Activated CD8-positive, alpha-beta T cell treated with anti-CD3 and anti-CD28 coated beads for 36 hours (primary cell): Measurements from ENCODE around the gene LHFPL3. TPM values are rescaled to one million over a fixed set of nuclear protein-coding genes. Genes with fewer than 3 reads are reported as not detected.

ENCODE experiments used
- ATAC-seq: fragments of 200-7000 bp; cut with Tn5 transposase; one replicate; pipeline ENCODE4 v1.10.0; 2021; ENCODE audit warnings: mild to moderate bottlenecking, moderate library complexity
- CTCF ChIA-PET: fragments of 350-600 bp; sonication (Branson Sonifier 250); formaldehyde crosslinking; loops from one replicate; lab custom pipeline; 2021; ENCODE audit warnings: antibody characterized with exemption; lab: Charles Lee
- POLR2A ChIA-PET: fragments of 350-600 bp; sonication (Branson Sonifier 250); formaldehyde crosslinking; loops from one replicate; lab custom pipeline; 2021; ENCODE audit warnings: antibody characterized with exemption; lab: Charles Lee
- DNase-seq: peaks from one replicate; pipeline ENCODE4 v3.0.0-alpha.2; 2020
- H3K27ac Mint-ChIP-seq: one replicate; pipeline ENCODE4 v1.8.0; 2021; ENCODE audit warnings: mild to moderate bottlenecking, mixed read lengths
- H3K27me3 Mint-ChIP-seq: one replicate; pipeline ENCODE4 v1.8.0; 2021; ENCODE audit warnings: mixed read lengths
- H3K36me3 Mint-ChIP-seq: one replicate; pipeline ENCODE4 v1.8.0; 2021; ENCODE audit warnings: low read depth, mixed read lengths
- H3K4me1 Mint-ChIP-seq: one replicate; pipeline ENCODE4 v1.8.0; 2021; ENCODE audit warnings: low read depth, mixed read lengths
- H3K4me3 Mint-ChIP-seq: one replicate; pipeline ENCODE4 v1.8.0; 2021; ENCODE audit warnings: mild to moderate bottlenecking, moderate library complexity, mixed read lengths
- H3K9me3 Mint-ChIP-seq: one replicate; pipeline ENCODE4 v1.8.0; 2021; ENCODE audit warnings: mixed read lengths
- CTCF ChIP-seq: fragments of 200-600 bp; IDR thresholded peaks from one replicate; pipeline ENCODE4 v1.8.0; 2022; ENCODE audit warnings: antibody characterized with exemption, mild to moderate bottlenecking
- intact Hi-C: fragments of 100-400 bp; cut with micrococcal nuclease; formaldehyde crosslinking; loops from one replicate; pipeline ENCODE4 v1.10.0; 2022
- total RNA-seq, 2 experiments: library from RNA; stranded (reverse); gene quantifications; one replicate each; pipeline ENCODE4 v1.2.3, GENCODE V29; 2021

The LHFPL3 gene
- total RNA-seq, 2 experiments from 2014 or later, result not detected

DNA sequence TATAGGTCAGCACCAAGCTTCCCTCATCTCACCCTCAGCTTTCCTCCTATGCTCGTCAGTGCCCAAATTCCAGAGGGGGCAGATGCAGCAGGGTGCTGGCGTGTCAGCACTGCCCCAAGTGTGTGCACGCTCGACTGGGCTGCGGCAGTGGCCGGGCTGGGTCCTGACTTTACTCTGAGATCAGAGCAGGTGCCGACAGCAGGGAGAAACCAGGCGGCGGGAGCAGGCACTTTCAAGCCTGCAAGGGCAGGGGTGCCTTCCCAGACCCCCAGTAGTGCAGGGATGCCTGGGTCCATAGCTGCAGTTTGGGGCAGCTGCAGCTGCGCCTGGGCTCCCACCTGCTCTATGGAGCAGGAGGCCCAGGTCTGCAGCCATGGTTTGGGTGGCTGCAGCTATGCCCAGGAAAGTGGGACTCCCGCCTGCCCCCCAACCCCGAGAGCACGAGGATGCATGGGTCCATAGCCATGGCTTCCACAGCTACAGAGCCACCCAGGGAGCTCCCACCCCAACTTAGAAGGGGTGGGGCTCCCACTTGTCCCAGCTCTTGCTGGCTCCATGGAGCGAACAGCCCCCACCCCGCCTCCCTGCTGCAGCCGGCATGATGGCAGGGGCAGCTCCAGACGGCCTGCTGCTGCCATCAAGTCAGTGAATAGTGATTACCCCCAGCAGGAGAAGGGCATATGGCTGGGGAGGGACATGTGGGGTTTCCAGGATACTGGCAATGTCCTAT lies 486.4 kb downstream of the LHFPL3 start:
- Mint-ChIP-seq H3K9me3 (no peaks in the 10 kb centered on the region), H3K27me3 (peaks cover 9% of the 10 kb centered on the region), H3K36me3 (no peaks in the 10 kb centered on the region), H3K4me1 (no peaks in the 10 kb centered on the region), H3K27ac (no peak overlapping the region), H3K4me3 (no peak overlapping the region)
- CTCF ChIA-PET, result interaction anchor here (1.0 to 1.7 kb wide), 2 partner anchors 106 to 583 kb away, joined by 3 to 4 read pairs; no protein-coding TSS in a partner anchor
- ATAC-seq, result no peak
- intact Hi-C loops, result no loop called here
- POLR2A ChIA-PET, result interaction anchor here (1.0 kb wide), 1 partner anchor 9 kb away, joined by 3 read pairs; no protein-coding TSS in a partner anchor
- no peak for TF ChIP-seq CTCF
- no peak for DNase-seq

GRCh38 chr7:104816537-104816936 lies 488.1 kb downstream of the LHFPL3 start:
- CTCF ChIA-PET, result no interaction called here
- no peaks in the 10 kb centered on the region for H3K4me1 Mint-ChIP-seq
- H3K4me3 Mint-ChIP-seq, result no peak overlapping the region

DNA sequence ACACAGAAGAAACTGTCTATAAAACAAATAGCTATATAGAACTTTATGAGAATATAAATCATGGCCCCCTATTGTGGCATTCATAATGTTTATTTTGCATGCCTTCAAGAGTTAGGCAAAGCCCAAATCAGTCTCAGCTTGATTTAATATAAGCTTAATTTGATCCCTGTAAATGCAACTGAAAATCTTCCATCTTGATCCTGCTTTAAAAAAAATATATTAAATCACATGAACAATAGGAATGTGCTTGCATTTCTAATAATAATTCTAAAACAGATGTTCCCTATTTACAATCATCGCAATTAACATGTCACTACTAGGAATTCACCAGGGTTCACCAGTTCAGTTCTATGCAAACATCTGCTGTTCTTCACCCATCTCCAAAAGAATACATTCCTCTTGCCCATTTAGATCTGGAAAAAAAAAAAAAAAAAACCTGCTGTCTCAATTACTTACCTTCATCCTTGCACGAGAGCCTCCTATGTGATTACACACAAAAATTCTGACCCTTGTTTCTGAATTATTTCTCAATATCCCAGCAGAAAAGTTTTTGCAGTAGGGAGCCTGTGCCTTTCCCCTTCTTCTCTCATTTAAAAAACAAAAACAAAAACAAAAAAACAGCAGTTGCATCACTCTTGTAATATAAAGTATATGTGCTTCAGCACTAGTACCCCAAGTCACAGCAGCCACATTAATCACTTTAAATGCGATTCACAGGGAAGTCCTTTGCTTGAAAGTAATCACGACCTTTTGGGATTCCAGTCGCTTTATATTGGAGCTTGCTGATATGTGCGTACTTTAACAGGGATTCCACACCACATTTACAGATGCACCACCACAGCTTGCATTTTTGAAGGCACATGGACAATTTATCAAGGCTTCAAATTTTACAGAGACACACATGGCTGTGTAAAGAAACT lies 490.8 kb downstream of the LHFPL3 start:
- no peak for TF ChIP-seq CTCF
- intact Hi-C loops, result no loop called here
- ATAC-seq (no peak), DNase-seq (no peak)
- no peaks in the 10 kb centered on the region for H3K36me3 Mint-ChIP-seq
- H3K27me3 Mint-ChIP-seq, result no peaks in the 10 kb centered on the region
- H3K4me1 Mint-ChIP-seq, result no peaks in the 10 kb centered on the region
- ChIA-PET POLR2A (no interaction called here), CTCF (interaction anchor here (1.5 kb wide), 1 partner anchor 65 kb away, joined by 3 read pairs; no protein-coding TSS in a partner anchor)
- H3K9me3 Mint-ChIP-seq, result no peaks in the 10 kb centered on the region
- no peak overlapping the region for H3K27ac Mint-ChIP-seq
- no peak overlapping the region for H3K4me3 Mint-ChIP-seq

More at GRCh38 chr7:104816537-104816936, 488.1 kb downstream of the LHFPL3 start:
- POLR2A ChIA-PET, result interaction anchor here (0.6 kb wide), 1 partner anchor 76 kb away, joined by 3 read pairs; no protein-coding TSS in a partner anchor
- Mint-ChIP-seq H3K27ac (no peak overlapping the region), H3K27me3 (peaks cover 1% of the 10 kb centered on the region), H3K36me3 (no peaks in the 10 kb centered on the region), H3K9me3 (no peaks in the 10 kb centered on the region)
- DNase-seq (no peak), ATAC-seq (no peak)
- TF ChIP-seq CTCF, result no peak
- intact Hi-C loops, result no loop called here

DNA sequence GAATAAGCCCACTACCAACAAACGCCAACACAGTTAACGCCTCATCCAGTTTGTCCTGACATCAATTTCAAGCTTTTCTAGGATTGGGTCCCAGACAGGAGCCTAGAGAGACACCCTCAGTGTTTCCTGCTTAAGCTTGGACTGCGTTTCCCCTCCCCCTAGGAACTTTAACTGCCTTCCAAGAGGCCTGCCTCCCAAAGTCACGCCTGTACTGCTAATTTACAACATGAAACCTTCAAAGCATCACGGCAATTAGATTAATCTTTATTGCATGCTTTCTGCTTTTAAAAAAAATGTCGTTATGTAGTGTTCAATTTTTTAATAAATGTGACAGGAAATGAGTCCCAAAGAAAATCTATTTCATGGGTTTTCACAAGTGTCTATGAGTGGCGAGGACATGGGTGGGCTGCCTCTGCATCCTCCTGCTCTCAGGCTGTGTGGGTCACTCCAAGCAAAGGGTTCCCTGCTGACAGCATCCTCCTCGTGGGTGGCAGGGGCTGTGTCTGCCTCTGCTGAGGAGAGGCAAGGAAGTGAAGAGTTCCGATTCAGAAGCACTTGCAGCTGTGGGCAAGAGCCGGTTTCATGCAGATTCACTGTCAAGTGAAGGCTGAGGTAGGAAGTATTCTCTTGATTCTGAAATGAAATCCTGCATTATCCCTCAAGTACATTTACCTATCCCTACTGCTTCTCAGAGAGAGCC lies 492.6 kb downstream of the LHFPL3 start:
- H3K4me3 Mint-ChIP-seq, result no peak overlapping the region
- no peaks in the 10 kb centered on the region for H3K4me1 Mint-ChIP-seq
- POLR2A ChIA-PET, result no interaction called here
- CTCF ChIA-PET, result interaction anchor here (1.5 kb wide), 1 partner anchor 63 kb away, joined by 3 read pairs; no protein-coding TSS in a partner anchor
- H3K9me3 Mint-ChIP-seq, result no peaks in the 10 kb centered on the region
- TF ChIP-seq CTCF, result no peak
- intact Hi-C loops, result no loop called here
- no peak overlapping the region for H3K27ac Mint-ChIP-seq
- ATAC-seq (no peak), DNase-seq (no peak)
- H3K27me3 Mint-ChIP-seq, result no peaks in the 10 kb centered on the region
- no peaks in the 10 kb centered on the region for H3K36me3 Mint-ChIP-seq
